GM23338 (cell line): ENCODE data around the gene TTLL5. TPM values are rescaled to one million over a fixed set of nuclear protein-coding genes. Genes with fewer than 3 reads are reported as not detected.
A peak's percentile ranks its signal among the peaks of the same experiment; 100 is the strongest.

ENCODE experiments used
- ATAC-seq: fragments of 200-7000 bp; cut with Tn5 transposase; 3 replicates; pipeline ENCODE4 v1.9.1; 2020
- DNase-seq: peaks from one replicate; pipeline ENCODE4 v3.0.0-alpha.2; 2015; ENCODE audit warnings: low spot score
- H2AFZ ChIP-seq: fragments of 200-600 bp; sonication (generic); 2 replicates; pipeline ENCODE4 v1.8.0; 2016; ENCODE audit warnings: antibody characterized with exemption, mild to moderate bottlenecking, moderate library complexity
- H3F3A ChIP-seq: fragments of 200-600 bp; sonication (generic); replicated peaks from 2 replicates; pipeline ENCODE4 v1.8.0; 2017; ENCODE audit warnings: antibody characterized with exemption, mixed run types, low read depth
- H3K27ac ChIP-seq: fragments of 200-600 bp; sonication (generic); 2 replicates; pipeline ENCODE4 v1.6.1; 2016; ENCODE audit warnings: low read depth
- H3K27me3 ChIP-seq: fragments of 200-600 bp; sonication (generic); 2 replicates; pipeline ENCODE4 v1.8.0; 2016; ENCODE audit warnings: mild to moderate bottlenecking, mixed run types, moderate library complexity; ENCODE audit not compliant: insufficient read depth
- H3K36me3 ChIP-seq: fragments of 200-600 bp; sonication (generic); 2 replicates; pipeline ENCODE4 v1.8.0; 2016; ENCODE audit warnings: mild to moderate bottlenecking; ENCODE audit not compliant: insufficient read depth
- H3K4me1 ChIP-seq: fragments of 200-600 bp; sonication (generic); 2 replicates; pipeline ENCODE4 v1.8.0; 2016; ENCODE audit warnings: mild to moderate bottlenecking, moderate library complexity; ENCODE audit not compliant: insufficient read depth
- H3K4me2 ChIP-seq: fragments of 200-600 bp; sonication (generic); 2 replicates; pipeline ENCODE4 v1.7.1; 2017; ENCODE audit warnings: mixed run types
- H3K4me3 ChIP-seq: fragments of 200-600 bp; sonication (generic); 2 replicates; pipeline ENCODE4 v1.6.1; 2016; ENCODE audit warnings: mixed run types
- H3K79me2 ChIP-seq: fragments of 200-600 bp; sonication (generic); replicated peaks from 2 replicates; pipeline ENCODE4 v1.8.0; 2017; ENCODE audit warnings: mild to moderate bottlenecking; ENCODE audit not compliant: insufficient read depth
- H3K9me2 ChIP-seq: fragments of 200-600 bp; sonication (generic); 2 replicates; pipeline ENCODE4 v1.8.0; 2017; ENCODE audit not compliant: insufficient read depth
- H4K20me1 ChIP-seq: fragments of 200-600 bp; sonication (generic); replicated peaks from 2 replicates; pipeline ENCODE4 v1.8.0; 2017; ENCODE audit warnings: mild to moderate bottlenecking; ENCODE audit not compliant: insufficient read depth
- H3K27ac Mint-ChIP-seq: 2 replicates; pipeline ENCODE4 v1.8.0; 2020; ENCODE audit warnings: inconsistent platforms, mild to moderate bottlenecking, moderate library complexity, mixed read lengths
- H3K27me3 Mint-ChIP-seq: 3 replicates; pipeline ENCODE4 v1.8.0; 2022; ENCODE audit warnings: low read depth, mild to moderate bottlenecking, moderate library complexity, mixed read lengths, inconsistent platforms; ENCODE audit not compliant: insufficient read depth, poor library complexity
- H3K36me3 Mint-ChIP-seq: 3 replicates; pipeline ENCODE4 v1.8.0; 2021; ENCODE audit warnings: low read depth, mild to moderate bottlenecking, inconsistent platforms, moderate library complexity, mixed read lengths
- H3K4me1 Mint-ChIP-seq: 3 replicates; pipeline ENCODE4 v1.8.0; 2020; ENCODE audit warnings: mild to moderate bottlenecking, inconsistent platforms, mixed read lengths
- H3K4me3 Mint-ChIP-seq: 3 replicates; pipeline ENCODE4 v1.8.0; 2021; ENCODE audit warnings: moderate library complexity, mild to moderate bottlenecking, inconsistent platforms, mixed read lengths
- H3K9me3 Mint-ChIP-seq: 3 replicates; pipeline ENCODE4 v1.8.0; 2020; ENCODE audit warnings: moderate library complexity, mild to moderate bottlenecking, inconsistent platforms, mixed read lengths
- CREB1 ChIP-seq: fragments of 250-450 bp; sonication (Bioruptor Pico); IDR thresholded peaks from 2 replicates; pipeline ENCODE4 v1.5.0; 2020; ENCODE audit warnings: low read depth, mild to moderate bottlenecking, moderate library complexity
- CTCF ChIP-seq, 2 experiments: fragments of 200-600 bp in 1 of 2; sonication (generic) in 1 of 2; conservative IDR thresholded peaks; 2 replicates each; pipeline versions ENCODE4 v1.5.1 to v1.6.1; 2016 to 2017; ENCODE audit warnings: antibody characterized with exemption in 2 of 2, low read depth in 2 of 2, mild to moderate bottlenecking in 2 of 2, moderate library complexity in 1 of 2
- ETS1 ChIP-seq: IDR thresholded peaks from 2 replicates; pipeline ENCODE4 v1.6.1; 2016; ENCODE audit warnings: antibody characterized with exemption
- EZH2 ChIP-seq: fragments of 200-600 bp; sonication (generic); IDR thresholded peaks from one replicate; pipeline ENCODE4 v1.8.0; 2017; ENCODE audit warnings: antibody characterized with exemption, mild to moderate bottlenecking, low read depth; ENCODE audit not compliant: unreplicated experiment
- EZH2phosphoT487 ChIP-seq: fragments of 200-600 bp; sonication (generic); IDR thresholded peaks from one replicate; pipeline ENCODE4 v1.8.1; 2018; ENCODE audit warnings: antibody characterized with exemption; ENCODE audit not compliant: unreplicated experiment
- JUNB ChIP-seq: IDR thresholded peaks from one replicate; pipeline ENCODE4 v1.6.1; 2016; ENCODE audit warnings: antibody characterized with exemption; ENCODE audit not compliant: unreplicated experiment
- NANOG ChIP-seq: IDR thresholded peaks from 2 replicates; pipeline ENCODE4 v1.6.1; 2016; ENCODE audit warnings: antibody characterized with exemption, borderline replicate concordance
- POLR2AphosphoS5 ChIP-seq: IDR thresholded peaks from 2 replicates; pipeline ENCODE4 v1.6.1; 2016; ENCODE audit warnings: antibody characterized with exemption, low read depth
- REST ChIP-seq: IDR thresholded peaks from one replicate; pipeline ENCODE4 v1.6.1; 2018; ENCODE audit warnings: antibody characterized with exemption; ENCODE audit not compliant: unreplicated experiment
- STAT1 ChIP-seq: IDR thresholded peaks from one replicate; pipeline ENCODE4 v1.6.1; 2016; ENCODE audit warnings: antibody characterized with exemption; ENCODE audit not compliant: unreplicated experiment
- ZNF114 ChIP-seq: fragments of 250-450 bp; sonication (Bioruptor Pico); IDR thresholded peaks from 2 replicates; pipeline ENCODE4 v1.5.0; 2020; ENCODE audit warnings: mild to moderate bottlenecking, moderate library complexity
- ZNF331 ChIP-seq: fragments of 250-450 bp; sonication (Bioruptor Pico); IDR thresholded peaks from 2 replicates; pipeline ENCODE4 v1.5.0; 2020; ENCODE audit warnings: low read depth, mild to moderate bottlenecking, moderate library complexity
- ZNF462 ChIP-seq: fragments of 250-450 bp; sonication (Bioruptor Pico); IDR thresholded peaks from 2 replicates; pipeline ENCODE4 v1.5.0; 2020; ENCODE audit warnings: mild to moderate bottlenecking, moderate library complexity
- polyA plus RNA-seq: library from polyadenylated mRNA; unstranded; fragments of >200 nt; fragmentation: Nextera tagmentation; extraction: Ambion mirVana; gene quantifications from 2 replicates; pipeline ENCODE4 v1.2.1, GENCODE V29; 2016
- total RNA-seq: library from RNA; depleted of rRNA; stranded (reverse); fragments of >200 nt; shearing (Covaris generic); gene quantifications from 2 replicates; pipeline ENCODE4 v1.2.3, GENCODE V29; 2014

The TTLL5 gene
- total and polyA plus RNA-seq, 2 experiments from 2014 or later = 33.5 to 35.4 TPM

GRCh38 chr14:75986439-75986765 is 325.4 kb downstream of the TTLL5 start:
- Histone ChIP-seq H3F3A (0 out of 2 replicates have a peak, but pooled peaks cover 2% of the 10 kb centered on the region), H3K9me2 (no peaks in the 10 kb centered on the region), H4K20me1 (no peaks in the 10 kb centered on the region; the same call in none of the 2 replicates), H3K36me3 (no peaks in the 10 kb centered on the region), H3K27ac (no peak overlapping the region), H3K4me2 (peak overlapping the region; percentile 98), H3K4me1 (peaks cover 11% of the 10 kb centered on the region; the same call in 1 of the 2 replicates), H3K4me3 (peak overlapping the region; percentile 98), H3K79me2 (peaks cover 11% of the 10 kb centered on the region; the same call in 1 of the 2 replicates), H2AFZ (peak overlapping the region; percentile 95), H3K27me3 (peaks cover 29% of the 10 kb centered on the region)
- Mint-ChIP-seq H3K27ac (peak overlapping the region; percentile 78), H3K4me1 (peaks cover 11% of the 10 kb centered on the region), H3K9me3 (no peaks in the 10 kb centered on the region; the same call in 2 of the 3 replicates), H3K36me3 (no peaks in the 10 kb centered on the region), H3K27me3 (peaks cover 15% of the 10 kb centered on the region), H3K4me3 (peak overlapping the region; percentile 95)
- ATAC-seq (no peak), DNase-seq (no peak)
- TF ChIP-seq EZH2phosphoT487 (no peak), POLR2AphosphoS5 (no peak), EZH2 (no peak), REST (no peak), ZNF462 (CRISPR knock-in tag) (no peak), ZNF114 (CRISPR knock-in tag) (no peak), ETS1 (no peak), STAT1 (no peak), NANOG (no peak), ZNF331 (CRISPR knock-in tag) (no peak), JUNB (no peak), CTCF (conservative IDR thresholded peaks at IDR 0.05; ENCODE audit: low read depth in 2 of 2) (no peak), CREB1 (CRISPR knock-in tag) (no peak)
